Hepatic stellate cell (primary cell): Measurements from ENCODE around the gene RFNG.

ENCODE experiments used
- DNase-seq: peaks from one replicate; pipeline ENCODE4 v3.0.0; 2011; ENCODE audit warnings: low spot score

The RFNG gene

DNA sequence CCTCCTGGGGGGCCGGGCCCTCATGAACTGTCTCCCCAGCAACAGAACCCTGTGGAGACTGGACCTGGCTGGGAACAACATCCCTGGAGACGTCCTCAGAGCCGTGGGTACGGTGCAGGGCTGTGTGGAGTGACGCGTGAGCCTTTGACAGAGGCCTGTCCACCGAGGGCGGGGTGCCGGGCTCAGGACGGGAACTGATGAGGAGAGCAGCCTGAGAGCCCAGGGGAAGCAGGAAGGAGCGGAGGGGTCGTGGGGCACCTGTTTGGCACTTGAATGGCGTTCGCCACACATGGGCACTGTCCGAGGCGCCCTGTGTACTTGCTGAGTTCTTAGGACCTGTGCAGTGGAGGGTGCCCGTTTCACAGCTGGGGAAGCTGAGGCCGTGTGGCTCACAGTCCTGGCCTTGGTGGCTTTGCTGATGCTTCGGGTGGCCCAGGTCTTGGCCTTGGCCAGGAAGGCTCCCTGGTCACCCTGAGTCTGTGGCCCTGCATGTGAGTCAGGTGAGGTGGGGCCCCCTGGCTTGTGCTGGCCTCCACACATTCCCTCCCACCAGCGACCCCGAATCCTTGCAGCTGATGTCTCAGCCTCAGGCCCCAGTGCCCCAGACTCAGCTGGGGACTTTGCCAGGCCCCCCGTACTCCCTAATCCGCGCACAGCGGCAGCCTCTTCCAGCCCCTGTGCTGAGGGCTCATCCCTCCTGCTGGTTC lies 26.1 kb downstream of the RFNG start:
- DNase-seq: no peak

DNA sequence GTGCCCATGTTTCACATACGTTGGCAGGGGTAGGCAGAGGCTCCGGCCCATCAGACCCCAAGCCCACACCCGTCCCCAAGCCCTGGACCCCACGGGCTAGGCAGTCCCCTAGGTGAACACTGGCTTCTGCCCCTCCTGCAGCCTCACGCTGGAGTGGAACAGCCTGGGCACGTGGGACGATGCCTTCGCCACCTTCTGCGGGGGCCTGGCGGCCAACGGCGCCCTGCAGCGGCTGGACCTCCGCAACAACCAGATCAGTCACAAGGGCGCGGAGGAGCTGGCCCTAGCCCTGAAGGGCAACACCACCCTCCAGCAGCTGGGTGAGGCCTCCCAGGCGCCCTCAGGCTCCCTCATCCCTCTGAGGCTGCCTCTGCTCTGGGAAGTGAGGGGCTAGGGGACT lies 26.8 kb downstream of the RFNG start:
- no peak for DNase-seq

DNA sequence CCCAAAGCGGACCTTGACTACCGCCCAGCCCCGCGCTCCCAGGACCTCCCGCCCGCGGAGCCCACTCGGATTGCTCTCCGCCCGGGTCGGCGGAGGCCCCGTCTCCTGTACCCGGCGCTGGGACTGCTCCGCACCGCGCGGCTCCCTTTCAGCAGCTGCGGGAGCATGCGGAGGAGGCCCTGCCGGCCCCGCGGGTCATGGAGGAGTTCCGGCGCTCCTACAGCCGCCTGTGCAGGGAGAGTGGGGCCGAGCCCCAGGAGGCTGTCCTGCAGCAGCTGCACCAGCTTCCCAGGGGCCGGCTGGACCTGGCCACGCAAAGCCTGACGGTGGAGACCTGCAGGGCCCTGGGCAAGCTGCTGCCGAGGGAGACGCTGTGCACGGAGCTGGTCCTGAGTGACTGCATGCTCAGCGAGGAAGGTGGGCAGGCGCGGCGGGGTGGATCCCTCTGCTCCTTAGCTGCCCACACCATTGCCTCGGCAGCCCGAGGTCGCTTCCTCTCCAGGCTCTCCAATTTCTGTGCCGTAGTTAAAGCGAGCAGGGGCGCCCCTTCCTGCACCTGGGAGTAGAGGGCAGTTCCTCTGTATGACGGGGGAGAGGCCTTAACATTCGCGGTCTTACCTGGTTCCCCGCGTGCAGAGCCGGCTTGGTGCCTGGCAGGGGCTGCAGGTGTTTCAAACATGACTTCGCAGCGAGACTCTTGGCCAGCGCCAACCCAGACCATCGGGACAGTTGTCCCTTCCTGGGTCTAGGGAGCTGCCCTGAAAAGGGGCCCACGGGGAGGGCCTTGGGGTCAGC lies 28.0 kb downstream of the RFNG start:
- DNase-seq: peak; percentile 58

DNA sequence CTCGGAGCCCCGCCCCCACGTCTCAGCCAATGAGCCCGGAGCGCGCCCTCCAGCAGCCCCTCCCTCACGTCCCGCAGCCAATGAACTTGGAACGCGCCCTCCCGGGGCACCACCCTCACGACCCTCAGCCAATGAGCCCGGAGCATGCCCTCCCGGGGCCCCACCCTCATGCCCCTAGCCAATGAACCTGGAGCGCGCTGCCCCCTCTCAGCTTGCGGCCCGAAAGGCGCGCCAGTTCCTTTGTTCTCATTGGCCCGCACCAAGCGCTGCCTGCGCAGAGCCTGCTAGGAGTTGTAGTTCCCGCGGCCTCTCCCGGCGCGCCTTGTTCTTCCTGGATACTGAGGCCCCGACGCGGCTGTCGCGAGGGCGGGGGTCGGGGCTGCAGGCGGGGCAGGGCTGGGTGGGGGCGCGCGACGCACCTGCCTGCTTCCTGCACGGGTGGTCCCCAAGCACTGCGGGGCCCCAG lies 28.6 kb downstream of the RFNG start, which contains the start of gene LRRC45:
TSS of gene LRRC45 (plus strand) at position 325 of the 466 bp plus-strand sequence. CDS start 339 bp downstream, outside the sequence.
- DNase-seq: peak; percentile 100

DNA sequence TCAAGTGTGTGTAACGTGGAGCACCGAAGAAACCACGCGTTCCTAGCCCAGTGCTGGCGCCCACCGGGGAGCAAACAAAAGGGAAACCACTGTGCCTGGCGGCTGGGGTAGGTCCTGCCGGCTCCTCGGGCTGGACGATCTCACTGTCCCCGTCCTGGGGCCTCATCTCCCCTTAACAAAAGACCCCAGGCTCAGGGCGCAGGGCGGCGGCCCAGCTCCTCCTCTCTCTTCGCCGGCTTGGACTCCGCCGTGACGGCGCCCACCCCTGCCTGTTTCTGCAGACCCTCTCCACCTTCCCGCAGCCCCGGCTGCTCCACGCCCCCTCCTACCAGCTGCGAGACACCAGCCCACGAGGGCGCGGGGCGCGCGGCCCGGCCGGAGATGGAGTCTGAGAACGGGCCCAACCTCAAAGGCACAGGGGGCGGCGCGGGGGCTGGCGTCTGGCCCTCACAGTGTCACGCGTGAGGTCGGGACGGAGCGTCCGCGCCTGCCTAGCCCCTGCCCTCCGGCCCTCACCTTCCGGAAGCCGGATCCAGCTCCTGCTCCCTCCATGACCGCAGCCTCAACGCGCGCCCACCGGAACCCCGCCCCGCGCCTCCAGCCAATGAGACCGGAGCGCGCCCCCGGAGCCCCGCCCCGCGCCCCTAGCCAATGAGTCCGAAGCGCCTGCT lies 29.2 kb downstream of the RFNG start, which contains the start of gene CENPX:
TSS of gene CENPX (minus strand) at position 569 of the 671 bp plus-strand sequence. CDS start at position 552, 17 bp downstream.
- no peak for DNase-seq

DNA sequence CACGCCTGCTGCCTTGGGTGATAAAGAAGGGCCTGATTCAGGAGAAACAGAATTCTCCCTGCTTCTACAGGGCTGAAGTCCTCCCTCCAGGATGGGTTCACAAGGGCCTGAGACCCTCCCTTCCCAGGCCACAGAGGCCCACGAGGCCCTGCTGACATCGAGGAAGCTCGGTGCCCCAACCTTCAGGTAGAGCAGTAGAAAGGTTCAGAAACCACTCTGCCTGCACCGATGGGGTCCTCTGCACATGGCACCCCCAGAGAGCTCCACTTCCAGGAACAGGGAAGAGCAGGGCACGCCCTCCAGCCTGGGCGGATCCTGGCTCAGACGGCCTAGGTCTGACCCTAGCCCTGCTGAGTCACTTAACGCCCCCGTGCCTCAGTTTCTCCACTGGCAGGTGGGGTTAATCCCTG lies 29.7 kb downstream of the RFNG start:
- DNase-seq: no peak

DNA sequence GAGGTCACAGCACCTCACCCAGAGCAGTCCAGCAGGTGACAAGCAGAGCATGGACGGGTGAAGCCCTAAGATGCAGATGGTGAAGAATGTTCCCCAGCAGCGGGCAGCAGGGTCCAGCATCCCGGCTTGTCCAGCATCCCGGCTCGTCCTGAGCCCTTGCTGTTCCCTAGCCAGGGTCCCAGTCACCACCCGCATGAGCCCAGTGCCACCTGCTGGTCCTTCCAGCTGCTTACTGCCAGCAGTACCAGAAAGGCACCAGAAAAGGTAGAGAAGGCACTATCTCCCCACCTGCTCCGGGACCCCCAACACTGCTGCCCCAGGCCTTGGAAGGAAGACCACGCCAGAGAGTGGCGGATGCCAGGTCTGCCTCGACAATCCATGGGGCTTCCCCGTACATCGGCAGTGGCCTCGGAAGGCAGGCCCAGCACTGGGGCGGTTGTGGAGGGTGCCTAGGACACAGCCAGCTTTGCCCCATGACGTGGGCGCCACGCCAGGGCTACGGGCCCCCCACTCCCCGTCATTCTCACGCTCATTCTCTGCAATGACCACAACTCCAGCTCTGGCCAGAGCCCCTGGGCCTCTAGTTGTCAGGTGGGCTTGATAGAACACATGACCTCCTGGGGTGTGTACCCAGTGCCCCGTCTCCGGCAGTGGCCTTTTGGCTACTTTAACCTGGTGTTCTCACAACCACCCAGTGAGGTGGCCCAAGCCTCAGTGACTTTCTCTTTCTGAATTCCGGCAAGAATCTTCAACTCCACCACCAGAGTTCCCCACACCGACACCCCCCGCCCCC lies 30.3 kb downstream of the RFNG start:
- peak; percentile 85 for DNase-seq

DNA sequence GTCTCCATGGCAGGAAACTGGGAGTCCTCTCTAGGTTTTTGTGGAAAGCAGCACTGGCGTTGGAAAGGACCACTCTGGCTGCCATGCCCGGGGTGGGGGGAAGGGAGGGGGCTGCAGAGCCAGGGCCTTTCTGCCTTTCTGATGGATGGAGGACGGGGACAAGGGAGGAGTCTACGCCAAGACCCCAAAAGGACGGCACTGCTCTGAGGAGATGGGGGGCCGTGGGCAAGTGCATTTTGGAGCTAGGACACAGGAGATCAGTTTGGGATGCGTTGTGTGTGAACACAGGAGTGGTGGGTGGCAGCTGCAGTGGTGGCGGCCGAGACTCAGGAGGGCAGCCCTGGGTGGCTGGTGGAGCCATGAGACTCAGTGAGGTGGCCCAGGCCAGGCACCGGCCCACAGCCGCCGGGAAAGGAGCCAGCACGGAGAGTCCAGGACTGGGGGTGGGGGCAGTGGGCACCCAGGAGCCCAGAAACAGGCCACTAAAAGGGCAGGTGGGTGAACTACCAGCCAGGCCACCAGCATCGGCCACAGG lies 31.0 kb downstream of the RFNG start:
- no peak for DNase-seq

DNA sequence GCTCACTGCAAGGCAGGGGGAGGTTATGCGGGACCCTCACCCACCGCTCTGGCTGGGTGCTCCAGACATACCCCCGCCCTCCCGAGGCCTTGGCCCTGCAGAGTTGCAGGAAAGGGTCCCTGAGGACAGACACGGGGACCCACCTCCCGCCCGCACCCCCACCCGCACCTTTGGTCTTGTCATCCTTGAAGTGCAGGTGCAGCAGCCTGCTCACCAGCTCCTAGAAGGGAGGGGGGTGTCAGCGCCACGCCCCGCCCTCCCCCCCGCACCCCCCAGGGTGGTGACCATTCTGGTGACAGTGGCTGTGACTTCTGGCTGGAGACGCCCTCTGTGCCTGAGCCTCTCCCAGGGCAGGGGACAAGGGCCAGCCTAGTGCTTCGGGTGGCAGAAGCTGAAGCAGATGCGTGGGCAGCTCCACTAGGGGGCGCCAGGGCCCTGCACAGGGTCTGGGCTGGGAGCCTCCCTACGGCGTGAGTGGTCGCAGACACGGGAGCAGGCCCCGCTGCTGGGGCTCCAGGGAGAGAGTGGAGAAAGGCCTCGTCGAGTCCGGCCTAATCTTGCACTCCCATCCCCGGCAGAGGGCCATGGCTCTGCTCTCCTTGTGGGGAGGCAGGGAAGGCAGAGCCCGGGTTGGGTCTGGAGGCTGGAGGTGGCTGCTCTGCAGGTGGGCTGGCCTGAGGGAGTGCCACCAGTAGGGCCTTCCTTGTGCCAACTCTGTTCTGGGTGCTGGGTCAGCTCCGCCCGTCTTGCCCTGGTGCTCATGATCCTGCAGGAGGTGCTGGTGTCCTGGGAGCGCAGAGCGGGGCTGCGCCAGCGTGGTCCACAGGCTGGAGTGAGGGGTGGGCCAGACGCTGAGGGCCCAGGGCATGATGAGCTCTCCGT lies 31.7 kb downstream of the RFNG start:
- peak; percentile 58 for DNase-seq

DNA sequence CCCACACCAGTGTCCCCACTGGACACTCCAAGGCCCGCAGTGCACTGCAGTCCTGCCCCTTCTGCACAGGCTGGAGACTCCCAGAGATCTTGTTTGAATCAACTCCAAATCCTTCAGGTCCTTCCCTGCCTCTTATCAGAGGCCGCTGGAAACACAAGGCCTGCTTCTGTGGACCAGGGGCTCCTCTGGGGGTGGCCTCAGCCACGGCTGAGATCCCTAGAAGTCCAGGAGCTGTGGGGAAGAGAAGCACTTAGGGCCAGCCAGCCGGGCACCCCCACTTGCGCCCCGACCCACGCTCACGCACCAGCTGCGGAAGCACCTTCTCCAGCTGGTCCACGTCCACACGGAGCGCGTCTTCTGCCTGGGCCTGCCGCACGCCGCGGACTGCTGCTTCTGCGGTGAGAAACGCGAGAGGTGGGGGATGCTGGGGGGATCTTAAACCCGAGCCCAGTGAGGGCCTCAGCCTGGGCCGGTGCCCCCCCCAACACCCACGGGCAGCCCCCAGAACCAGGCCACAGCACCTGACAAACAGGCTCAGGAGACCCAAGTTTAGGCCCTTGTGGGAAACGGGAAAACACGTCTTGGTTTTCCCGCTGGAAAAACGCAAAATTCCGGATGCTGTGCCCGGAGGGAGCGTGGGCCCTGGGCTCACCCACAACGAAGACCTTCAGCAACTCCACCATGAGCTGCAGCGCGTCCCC lies 32.5 kb downstream of the RFNG start:
- DNase-seq: no peak

DNA sequence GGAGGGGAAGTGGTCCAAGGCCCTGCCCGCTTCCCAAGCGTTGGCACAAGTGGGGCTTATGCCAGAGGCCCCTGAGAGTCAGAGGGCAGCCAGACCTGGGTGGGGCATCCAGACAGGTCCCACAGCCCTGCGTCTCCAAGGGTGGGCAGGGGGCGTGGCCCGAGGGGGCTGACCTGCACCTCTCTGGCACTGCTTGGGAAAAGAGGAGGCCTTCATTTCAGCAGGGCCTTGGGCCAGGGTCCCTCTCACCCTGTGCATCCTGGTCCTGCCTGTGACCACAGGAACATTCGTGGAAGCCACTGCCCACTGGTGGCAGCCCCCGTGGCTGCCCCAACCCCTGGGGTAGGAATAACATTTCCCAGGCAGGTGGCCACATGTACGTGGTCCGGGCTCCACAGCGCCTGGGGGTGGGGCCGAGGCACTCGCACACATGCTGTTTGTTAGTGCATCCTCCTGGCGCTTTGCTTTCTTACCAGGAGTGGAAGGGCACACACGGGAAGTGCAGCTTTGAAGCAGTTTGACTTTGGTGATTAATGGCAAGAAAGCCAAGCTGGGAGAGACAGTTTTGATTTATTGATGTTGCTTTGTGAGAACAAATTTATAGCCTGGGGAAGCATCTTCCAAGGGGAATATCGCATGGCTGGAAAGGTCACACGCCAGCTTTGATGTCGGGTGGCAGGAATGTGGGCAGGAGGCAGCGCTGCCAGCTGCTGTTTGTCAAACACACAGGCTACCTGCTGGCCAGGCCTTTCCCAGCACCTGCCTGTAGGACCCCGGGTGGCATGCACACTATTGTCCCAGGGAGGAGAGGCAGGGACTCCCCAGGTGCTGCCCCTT lies 33.2 kb downstream of the RFNG start:
- no peak for DNase-seq

DNA sequence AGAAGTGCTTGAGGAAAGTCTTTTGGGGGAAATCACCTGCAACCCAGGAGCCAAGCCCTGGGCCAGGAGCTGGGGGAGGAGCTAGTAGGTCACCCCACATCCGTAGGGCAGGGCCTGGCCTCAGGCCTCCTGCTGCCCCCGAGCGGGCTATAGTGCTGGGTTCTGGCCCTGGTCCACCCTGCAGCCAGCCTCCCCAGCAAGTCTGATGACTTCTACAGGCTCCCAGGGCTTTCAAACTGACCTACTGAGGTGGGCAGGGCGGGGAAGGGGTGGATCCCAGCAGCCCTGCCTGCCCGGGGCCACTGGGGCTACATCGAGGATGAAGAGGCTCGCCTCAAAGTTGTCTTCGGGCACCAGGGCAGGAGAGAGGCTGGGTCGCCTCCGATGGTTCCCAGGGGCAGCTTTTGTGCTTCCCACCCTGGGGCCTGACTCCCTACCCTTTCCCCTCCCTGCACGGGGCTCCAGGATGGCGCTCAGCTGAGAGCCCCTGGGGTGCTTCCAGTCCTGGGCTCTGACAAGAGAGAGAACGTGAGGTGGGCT lies 33.9 kb downstream of the RFNG start:
- no peak for DNase-seq

DNA sequence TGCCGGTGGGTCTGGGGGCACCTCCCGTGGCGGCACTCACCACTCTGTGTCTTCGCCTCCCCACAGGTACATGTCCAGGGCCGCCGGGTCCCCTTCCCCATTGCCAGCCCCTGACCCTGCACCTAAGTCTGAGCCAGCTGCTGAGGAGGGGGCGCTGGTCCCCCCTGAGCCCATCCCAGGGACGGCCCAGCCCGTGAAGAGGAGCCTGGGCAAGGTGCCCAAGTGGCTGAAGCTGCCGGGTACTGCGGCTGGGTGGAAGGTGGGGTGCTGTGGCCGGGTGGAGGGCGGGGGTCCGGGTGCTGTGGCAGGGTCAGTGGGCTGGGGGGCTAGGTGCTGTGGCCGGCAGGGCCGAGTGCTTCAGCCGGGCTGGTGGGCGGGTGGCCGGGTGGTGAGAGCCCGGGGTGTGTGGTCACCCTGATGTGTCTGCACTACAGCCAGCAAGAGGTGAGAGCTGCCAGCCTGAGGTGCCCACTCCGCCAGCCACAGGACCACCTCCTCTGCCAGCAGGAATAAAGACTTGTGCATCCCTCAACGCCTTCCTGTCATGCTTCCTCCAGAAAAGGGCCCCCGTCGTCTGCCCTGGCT lies 34.6 kb downstream of the RFNG start:
- DNase-seq: no peak

DNA sequence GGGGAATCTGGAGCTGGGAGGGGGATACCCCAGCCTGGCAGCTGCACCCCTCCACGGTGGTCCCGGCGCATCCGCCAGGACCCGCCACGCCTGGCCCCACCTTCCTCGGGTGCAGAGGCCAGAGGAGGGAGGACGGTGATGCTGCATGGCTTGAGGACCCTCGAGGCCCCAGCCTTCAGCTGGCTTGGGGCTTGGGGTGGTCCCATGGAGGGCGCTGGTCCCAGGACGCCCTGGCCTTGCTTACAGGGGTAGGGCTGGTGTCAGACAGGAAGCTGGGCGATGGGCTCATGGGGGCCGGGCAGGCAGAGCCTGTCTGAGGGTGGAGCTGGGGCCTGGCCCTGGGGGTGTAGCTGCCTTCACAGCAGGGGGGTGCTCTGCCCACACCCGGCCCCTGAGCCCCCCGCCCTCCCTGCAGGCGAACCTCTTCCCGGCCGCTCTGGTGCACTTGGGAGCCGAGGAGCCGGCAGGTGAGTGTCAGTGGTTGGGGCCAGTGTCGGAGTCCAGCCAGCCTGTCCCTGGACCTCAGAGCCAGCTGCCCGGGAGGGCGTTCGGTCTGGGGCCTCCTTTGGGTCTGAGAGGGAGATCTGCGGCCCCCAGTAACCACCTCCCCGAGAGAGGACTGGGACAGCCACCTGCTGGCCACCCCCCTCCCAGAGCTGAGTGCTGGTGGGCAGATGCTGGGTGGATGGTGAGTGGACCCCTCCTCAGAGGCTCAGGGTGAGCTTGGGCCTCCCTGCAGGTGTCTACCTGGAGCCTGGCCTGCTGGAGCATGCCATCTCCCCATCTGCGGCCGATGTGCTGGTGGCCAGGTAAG lies 35.3 kb downstream of the RFNG start:
- DNase-seq: no peak

DNA sequence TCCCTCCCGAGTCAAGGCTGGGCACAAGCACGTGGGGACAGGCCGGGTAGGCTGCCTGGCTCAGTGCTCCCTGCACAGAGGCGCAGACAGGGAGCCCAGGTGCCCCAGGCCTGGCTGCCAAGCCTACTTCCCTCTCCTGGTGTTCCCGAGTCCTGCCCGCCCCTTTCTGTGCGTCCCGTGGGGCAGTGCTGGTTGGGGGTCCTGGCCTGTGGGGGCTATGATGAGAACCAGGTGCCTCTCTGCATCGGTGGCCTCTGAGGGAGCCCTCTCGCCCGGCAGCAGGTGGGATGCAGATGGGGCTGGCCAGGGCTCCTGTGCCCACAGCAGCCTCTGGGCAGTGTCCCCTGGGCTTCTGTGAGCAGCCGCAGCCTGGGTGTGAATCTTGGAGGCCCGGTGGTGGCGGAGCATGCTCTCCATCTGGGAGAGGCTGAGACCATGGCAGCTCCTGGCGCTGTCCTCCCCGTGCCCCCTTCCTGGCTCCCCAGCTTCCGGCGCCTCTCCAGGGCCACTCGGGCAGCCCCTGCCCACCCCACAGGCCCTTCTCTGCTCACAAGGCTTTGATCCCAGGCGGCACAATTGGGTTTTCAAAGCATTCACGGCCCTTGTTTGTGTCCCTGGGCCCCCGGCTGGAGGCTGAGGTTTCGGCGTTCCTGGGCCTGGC lies 36.2 kb downstream of the RFNG start:
- DNase-seq: no peak

DNA sequence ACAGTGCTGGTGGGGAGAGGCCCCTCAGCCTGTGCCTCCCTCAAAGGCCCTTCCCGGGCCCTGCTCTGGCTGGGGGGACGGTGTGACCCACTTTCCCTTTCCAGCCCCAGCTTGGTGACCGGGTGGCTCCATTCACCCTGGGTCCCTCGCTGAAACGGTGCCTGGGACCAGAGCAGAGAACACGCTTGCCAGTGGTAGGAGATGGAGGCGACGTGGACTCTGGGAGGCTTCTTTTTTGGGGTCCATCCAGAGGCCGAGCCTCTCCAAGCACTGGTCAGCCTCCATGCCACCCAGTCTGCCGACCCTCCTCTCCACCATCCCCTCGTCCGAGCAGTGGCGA lies 36.7 kb downstream of the RFNG start:
- no peak for DNase-seq

DNA sequence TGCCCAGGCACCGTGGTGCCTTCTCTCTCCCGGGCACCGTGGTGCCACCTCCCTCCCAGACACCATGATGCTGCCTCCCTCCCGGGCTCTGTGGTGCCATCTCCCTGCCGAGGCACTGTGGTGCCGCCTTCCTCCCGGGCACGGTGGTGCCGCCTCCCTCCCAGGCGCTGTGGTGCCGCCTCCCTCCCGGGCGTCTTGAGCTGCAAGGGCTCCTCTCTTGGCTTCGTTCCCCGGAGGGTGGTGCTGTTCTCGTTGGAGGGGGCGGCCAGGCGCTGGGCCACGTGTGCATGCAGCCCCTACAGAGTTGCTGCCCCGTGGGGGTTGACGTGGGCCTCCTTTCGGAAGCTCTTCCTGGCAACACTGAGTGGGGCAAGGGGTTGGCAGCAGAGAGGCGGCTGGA lies 37.2 kb downstream of the RFNG start:
- DNase-seq: no peak
